ENCODE data around the gene BAAT. TPM values are rescaled to one million over a fixed set of nuclear protein-coding genes. Genes with fewer than 3 reads are reported as not detected.

BAAT gene
- total RNA-seq, 2 donors from 2014 or later: 0.07 TPM; not detected in 1

- H3K27ac Mint-ChIP-seq: no peak overlapping the region
- no peaks in the 10 kb centered on the region for H3K4me1 Mint-ChIP-seq (ENCODE audit: low read depth in 2 of 2)
- peaks cover 38% of the 10 kb centered on the region for H3K9me3 Mint-ChIP-seq
- ATAC-seq: no peak
- no peak overlapping the region for H3K4me3 Mint-ChIP-seq
- no peaks in the 10 kb centered on the region for H3K27me3 Mint-ChIP-seq
- peaks cover 65% of the 10 kb centered on the region for H3K36me3 Mint-ChIP-seq
- no peak for DNase-seq (ENCODE audit: low spot score)
These were observed 30.8 kb upstream of the BAAT start for GRCh38 chr9:101415578-101415977.

GRCh38 chr9:101414839-101415238, 30.0 kb upstream of the BAAT start:
- Mint-ChIP-seq H3K27me3 (no peaks in the 10 kb centered on the region), H3K9me3 (peaks cover 38% of the 10 kb centered on the region), H3K36me3 (peaks cover 71% of the 10 kb centered on the region), H3K27ac (no peak overlapping the region), H3K4me1 (ENCODE audit: low read depth in 2 of 2) (no peaks in the 10 kb centered on the region), H3K4me3 (no peak overlapping the region)
- ATAC-seq (no peak), DNase-seq (ENCODE audit: low spot score) (no peak)

DNA sequence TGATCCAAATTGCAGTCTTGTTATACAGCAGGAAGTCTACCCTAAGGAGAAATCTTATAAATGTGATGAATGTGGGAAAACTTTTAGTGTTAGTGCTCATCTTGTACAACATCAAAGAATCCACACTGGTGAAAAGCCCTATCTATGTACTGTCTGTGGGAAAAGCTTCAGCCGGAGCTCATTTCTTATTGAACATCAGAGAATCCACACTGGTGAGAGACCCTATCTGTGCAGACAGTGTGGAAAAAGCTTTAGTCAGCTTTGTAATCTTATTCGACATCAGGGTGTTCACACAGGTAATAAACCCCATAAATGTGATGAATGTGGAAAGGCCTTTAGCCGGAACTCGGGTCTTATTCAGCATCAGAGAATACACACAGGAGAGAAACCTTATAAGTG, 24.3 kb upstream of the BAAT start:
- peaks cover 3 to 7% of the 10 kb centered on the region in 2 donors for H3K4me1 Mint-ChIP-seq (ENCODE audit: low read depth in 2 of 2)
- DNase-seq (ENCODE audit: low spot score) (no peak), ATAC-seq (no peak)
- no peaks in the 10 kb centered on the region for H3K27me3 Mint-ChIP-seq
- H3K4me3 Mint-ChIP-seq: no peak overlapping the region
- H3K36me3 Mint-ChIP-seq: peaks cover 89% of the 10 kb centered on the region
- no peak overlapping the region for H3K27ac Mint-ChIP-seq
- peaks cover 36% of the 10 kb centered on the region for H3K9me3 Mint-ChIP-seq

DNA sequence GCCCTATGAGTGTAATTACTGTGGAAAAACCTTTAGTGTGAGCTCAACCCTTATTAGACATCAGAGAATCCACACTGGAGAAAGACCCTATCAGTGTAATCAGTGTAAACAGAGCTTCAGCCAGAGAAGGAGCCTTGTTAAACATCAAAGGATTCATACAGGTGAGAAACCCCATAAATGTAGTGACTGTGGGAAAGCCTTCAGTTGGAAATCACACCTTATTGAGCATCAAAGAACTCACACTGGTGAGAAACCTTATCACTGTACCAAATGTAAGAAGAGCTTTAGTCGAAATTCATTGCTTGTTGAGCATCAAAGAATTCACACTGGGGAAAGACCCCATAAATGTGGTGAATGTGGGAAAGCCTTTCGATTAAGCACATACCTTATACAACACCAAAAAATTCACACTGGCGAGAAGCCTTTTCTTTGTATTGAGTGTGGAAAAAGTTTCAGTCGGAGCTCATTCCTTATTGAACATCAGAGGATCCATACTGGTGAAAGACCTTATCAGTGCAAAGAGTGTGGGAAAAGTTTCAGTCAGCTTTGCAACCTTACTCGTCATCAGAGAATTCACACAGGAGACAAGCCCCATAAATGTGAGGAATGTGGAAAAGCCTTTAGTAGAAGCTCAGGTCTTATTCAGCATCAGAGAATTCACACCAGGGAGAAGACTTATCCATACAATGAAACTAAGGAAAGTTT, 23.7 kb upstream of the BAAT start:
- H3K4me1 Mint-ChIP-seq (ENCODE audit: low read depth in 2 of 2): peaks cover 5 to 12% of the 10 kb centered on the region in 2 donors
- H3K27me3 Mint-ChIP-seq: no peaks in the 10 kb centered on the region
- H3K36me3 Mint-ChIP-seq: peaks cover 89% of the 10 kb centered on the region
- H3K4me3 Mint-ChIP-seq: no peak overlapping the region
- H3K27ac Mint-ChIP-seq: no peak overlapping the region
- no peak for DNase-seq (ENCODE audit: low spot score)
- no peak for ATAC-seq
- H3K9me3 Mint-ChIP-seq: peaks cover 36% of the 10 kb centered on the region

DNA sequence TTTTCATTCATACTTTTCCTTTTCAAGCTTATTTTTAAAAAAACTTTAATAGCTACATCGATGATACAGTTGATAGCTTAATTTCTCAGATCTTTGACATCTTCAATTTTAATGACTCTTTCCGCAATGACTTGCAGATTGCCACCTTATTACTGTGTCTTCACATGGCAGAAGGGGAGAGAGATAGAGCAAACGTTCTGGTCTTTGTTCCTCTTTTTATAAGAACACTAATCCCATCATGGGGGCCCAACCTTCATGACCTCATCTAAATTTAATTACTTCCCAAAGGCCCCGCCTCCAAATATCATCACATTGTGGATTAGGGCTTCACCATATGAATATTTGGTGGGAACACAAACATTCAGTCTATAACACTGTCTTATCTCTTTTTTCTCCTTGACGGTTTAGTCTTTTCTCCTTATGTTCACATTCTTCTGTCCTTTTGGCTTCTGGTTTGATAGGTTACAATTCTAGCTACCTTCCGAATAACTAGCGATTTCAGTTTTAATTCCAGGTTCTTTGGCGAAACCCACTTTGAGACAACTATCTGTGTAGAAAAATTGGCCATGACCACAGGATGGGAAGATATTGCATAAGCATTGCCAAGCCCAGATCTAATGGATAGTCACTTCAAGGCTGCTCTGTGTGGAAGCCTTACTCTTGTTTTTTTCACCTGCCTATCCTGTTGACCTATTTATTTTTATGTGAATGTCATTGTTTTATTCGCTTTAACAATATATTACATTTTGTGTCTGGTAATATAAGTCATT, 18.9 kb upstream of the BAAT start:
- ATAC-seq: no peak
- no peaks in the 10 kb centered on the region for H3K27me3 Mint-ChIP-seq
- H3K9me3 Mint-ChIP-seq: peaks cover 19% of the 10 kb centered on the region
- peaks cover 83% of the 10 kb centered on the region for H3K36me3 Mint-ChIP-seq
- H3K27ac Mint-ChIP-seq: no peak overlapping the region
- H3K4me3 Mint-ChIP-seq: no peak overlapping the region
- no peak for DNase-seq (ENCODE audit: low spot score)
- H3K4me1 Mint-ChIP-seq (ENCODE audit: low read depth in 2 of 2): peaks cover 29 to 47% of the 10 kb centered on the region in 2 donors

DNA sequence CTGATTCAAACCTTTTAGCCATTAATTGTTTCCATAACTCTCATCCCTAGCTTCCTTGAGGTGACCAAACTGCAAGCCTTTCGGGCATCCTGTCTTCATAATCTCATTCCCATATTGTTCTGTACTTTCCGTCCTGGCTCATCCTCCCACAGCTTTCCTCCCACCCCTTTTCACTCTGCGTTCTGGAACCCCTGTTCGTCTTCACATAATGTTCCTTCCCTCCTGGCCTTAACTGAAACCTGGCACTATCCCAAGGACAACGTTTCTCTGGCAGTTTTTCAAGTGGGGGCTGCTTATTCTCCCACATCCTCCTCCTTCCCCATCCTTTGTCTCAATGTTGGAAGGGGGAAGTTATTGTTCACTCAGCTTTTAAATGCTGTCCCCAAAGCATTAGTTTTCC, 15.3 kb upstream of the BAAT start:
- no peaks in the 10 kb centered on the region for H3K27me3 Mint-ChIP-seq
- peak overlapping the region; percentile 94 for H3K4me3 Mint-ChIP-seq
- H3K36me3 Mint-ChIP-seq: peaks cover 56% of the 10 kb centered on the region
- H3K4me1 Mint-ChIP-seq (ENCODE audit: low read depth in 2 of 2): peaks cover 42 to 64% of the 10 kb centered on the region in 2 donors
- DNase-seq (ENCODE audit: low spot score) (no peak), ATAC-seq (no peak)
- peak overlapping the region; percentile 0 to 36 for H3K27ac Mint-ChIP-seq
- peaks cover 5% of the 10 kb centered on the region for H3K9me3 Mint-ChIP-seq

DNA sequence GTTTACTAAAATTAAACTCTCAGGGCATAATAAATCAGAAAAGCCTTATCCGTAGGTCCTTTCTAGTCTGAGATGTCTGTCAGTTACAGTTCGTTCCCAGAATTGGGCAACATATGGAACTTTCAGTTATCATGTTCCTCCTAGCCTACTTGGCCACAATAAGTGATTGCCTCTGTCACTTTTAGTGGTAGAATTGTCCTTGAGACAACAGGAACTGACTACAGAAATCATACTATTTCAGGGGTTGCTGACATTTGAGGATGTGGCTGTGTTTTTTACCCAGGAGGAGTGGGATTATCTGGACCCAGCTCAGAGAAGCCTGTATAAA, 14.8 kb upstream of the BAAT start:
- Mint-ChIP-seq H3K27ac (peak overlapping the region; percentile 87 to 96), H3K4me1 (ENCODE audit: low read depth in 2 of 2) (peaks cover 45 to 63% of the 10 kb centered on the region in 2 donors), H3K4me3 (peak overlapping the region; percentile 94), H3K27me3 (no peaks in the 10 kb centered on the region), H3K9me3 (peaks cover 4% of the 10 kb centered on the region), H3K36me3 (peaks cover 56% of the 10 kb centered on the region)
- DNase-seq (ENCODE audit: low spot score) (no peak), ATAC-seq (no peak)

DNA sequence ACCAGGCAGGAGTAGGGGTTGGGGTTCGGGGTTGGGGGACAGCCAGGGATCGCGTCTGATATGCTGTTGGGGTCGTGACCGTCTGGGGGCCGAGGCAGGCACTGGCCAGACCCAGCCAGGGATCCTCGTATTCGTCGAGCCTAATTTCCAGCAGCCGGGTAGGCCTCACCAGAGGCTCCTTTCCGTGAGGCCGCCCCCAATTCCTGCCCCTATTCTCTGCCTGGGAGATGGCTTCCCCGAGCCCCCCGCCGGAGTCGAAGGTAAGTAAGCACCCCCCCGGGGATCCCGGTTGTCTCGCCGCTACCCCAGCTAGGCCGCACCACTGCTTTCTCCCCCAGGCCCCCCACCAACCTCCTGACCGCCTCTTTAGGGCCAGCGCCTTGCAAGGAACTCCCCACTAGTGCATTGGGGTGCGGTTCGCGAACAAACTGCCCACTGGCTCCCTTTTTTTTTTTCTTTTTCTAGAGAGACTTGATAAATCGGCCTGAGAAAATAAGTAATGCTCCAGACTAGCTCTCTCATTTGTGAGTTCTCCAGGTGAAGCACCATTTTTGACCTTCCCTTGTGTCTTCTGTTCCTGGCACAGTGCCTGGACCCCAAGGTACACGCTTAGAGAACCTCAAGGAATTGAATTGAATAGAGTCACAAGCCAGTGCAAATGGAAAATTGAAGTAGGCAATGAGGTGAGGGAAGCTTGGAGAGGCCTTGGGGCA, 14.3 kb upstream of the BAAT start:
- H3K27ac Mint-ChIP-seq: peak overlapping the region; percentile 87 to 96
- DNase-seq (ENCODE audit: low spot score) (peak; percentile 61), ATAC-seq (no peak)
- H3K4me1 Mint-ChIP-seq (ENCODE audit: low read depth in 2 of 2): peaks cover 49 to 67% of the 10 kb centered on the region in 2 donors
- H3K36me3 Mint-ChIP-seq: peaks cover 56% of the 10 kb centered on the region
- peak overlapping the region; percentile 94 for H3K4me3 Mint-ChIP-seq
- H3K27me3 Mint-ChIP-seq: no peaks in the 10 kb centered on the region
- peaks cover 4% of the 10 kb centered on the region for H3K9me3 Mint-ChIP-seq

DNA sequence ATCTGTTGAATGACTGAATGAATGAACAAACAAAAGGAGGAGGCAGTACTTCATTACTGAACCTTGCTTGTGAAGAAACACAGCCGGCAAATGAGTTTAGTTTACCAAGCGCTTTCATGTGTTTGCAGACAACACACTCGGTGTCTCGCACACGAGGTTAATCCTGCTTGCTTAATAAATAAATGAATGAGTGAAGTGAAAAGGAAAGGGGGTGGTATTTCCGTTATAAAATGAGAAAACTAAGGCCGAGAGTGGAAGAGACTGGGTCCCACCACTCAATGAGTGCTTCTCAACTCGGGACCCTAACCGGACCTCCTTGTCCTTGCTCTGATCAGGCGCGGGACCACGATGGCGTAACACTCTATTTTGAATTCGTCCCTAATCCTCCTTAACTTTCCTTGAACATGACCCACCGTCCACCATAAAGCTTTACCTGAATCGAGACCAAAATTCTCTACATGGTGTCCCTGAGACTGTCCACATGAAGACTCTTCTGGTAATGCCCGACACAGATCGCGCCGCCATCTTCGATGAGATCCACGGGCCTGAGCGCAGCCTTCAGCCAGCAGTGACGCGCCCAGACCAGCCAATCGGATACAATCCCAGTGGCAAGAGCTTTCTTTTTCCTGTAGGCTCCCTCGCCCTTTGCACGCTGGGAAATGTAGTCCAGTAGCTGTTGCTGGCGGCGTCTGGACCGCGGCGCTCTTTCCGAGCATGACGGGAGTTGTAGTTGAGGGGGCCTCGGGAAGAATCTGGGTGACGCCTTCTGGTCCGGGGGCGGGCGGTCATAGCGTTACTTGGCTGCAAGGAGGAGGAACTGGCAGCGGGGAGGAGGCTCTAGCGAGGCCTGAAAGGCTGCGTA, 13.5 kb upstream of the BAAT start, which contains the start of the genes MRPL50 and ZNF189:
TSS of gene MRPL50 (minus strand) at position 551 of the 862 bp plus-strand sequence. CDS start at position 525, 26 bp downstream.
TSS of gene ZNF189 (plus strand) at position 784 of the 862 bp plus-strand sequence. CDS start 306 bp downstream, outside the sequence.
- ATAC-seq (peak; percentile 99), DNase-seq (ENCODE audit: low spot score) (peak; percentile 96)
- no peaks in the 10 kb centered on the region for H3K27me3 Mint-ChIP-seq
- peaks cover 48% of the 10 kb centered on the region for H3K36me3 Mint-ChIP-seq
- peaks cover 46 to 62% of the 10 kb centered on the region in 2 donors for H3K4me1 Mint-ChIP-seq (ENCODE audit: low read depth in 2 of 2)
- peak within 1 kb of the TSS; percentile 94 for H3K4me3 Mint-ChIP-seq
- H3K27ac Mint-ChIP-seq: peak within 1 kb of the TSS; percentile 87 to 96
- no peaks in the 10 kb centered on the region for H3K9me3 Mint-ChIP-seq

GRCh38 chr9:101397746-101398067, 12.9 kb upstream of the BAAT start:
- Mint-ChIP-seq H3K27me3 (no peaks in the 10 kb centered on the region), H3K9me3 (no peaks in the 10 kb centered on the region), H3K27ac (peak overlapping the region; percentile 87 to 96), H3K36me3 (peaks cover 48% of the 10 kb centered on the region), H3K4me1 (ENCODE audit: low read depth in 2 of 2) (peaks cover 41 to 61% of the 10 kb centered on the region in 2 donors), H3K4me3 (peak overlapping the region; percentile 94)
- DNase-seq (ENCODE audit: low spot score) (no peak), ATAC-seq (no peak)

DNA sequence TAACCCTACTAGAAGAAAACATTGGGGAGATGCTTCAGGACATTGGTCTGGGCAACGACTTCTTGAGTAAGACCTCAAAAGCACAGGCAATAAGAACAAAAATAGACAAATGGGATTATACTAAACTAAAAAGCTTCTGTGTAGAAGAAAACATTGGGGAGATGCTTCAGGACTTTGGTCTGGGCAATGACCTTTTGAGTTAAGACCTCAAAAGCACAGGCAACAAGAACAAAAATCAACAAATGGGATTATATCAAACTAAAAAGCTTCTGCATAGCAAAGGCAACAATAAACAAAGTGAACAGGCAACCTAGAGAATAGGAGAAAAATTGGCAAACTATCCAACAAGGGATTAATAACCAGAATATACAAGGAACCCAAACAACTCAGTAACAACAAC, 9.9 kb upstream of the BAAT start:
- H3K4me3 Mint-ChIP-seq: no peak overlapping the region
- no peaks in the 10 kb centered on the region for H3K9me3 Mint-ChIP-seq
- DNase-seq (ENCODE audit: low spot score) (no peak), ATAC-seq (no peak)
- H3K27ac Mint-ChIP-seq: no peak overlapping the region
- no peaks in the 10 kb centered on the region for H3K27me3 Mint-ChIP-seq
- peaks cover 41% of the 10 kb centered on the region for H3K36me3 Mint-ChIP-seq
- H3K4me1 Mint-ChIP-seq (ENCODE audit: low read depth in 2 of 2): peaks cover 34 to 54% of the 10 kb centered on the region in 2 donors

GRCh38 chr9:101393135-101393534, 8.3 kb upstream of the BAAT start:
- DNase-seq (ENCODE audit: low spot score) (no peak), ATAC-seq (no peak)
- no peaks in the 10 kb centered on the region for H3K27me3 Mint-ChIP-seq
- H3K4me1 Mint-ChIP-seq (ENCODE audit: low read depth in 2 of 2): peaks cover 34 to 49% of the 10 kb centered on the region in 2 donors
- no peak overlapping the region for H3K4me3 Mint-ChIP-seq
- no peaks in the 10 kb centered on the region for H3K9me3 Mint-ChIP-seq
- no peak overlapping the region for H3K27ac Mint-ChIP-seq
- peaks cover 41% of the 10 kb centered on the region for H3K36me3 Mint-ChIP-seq

DNA sequence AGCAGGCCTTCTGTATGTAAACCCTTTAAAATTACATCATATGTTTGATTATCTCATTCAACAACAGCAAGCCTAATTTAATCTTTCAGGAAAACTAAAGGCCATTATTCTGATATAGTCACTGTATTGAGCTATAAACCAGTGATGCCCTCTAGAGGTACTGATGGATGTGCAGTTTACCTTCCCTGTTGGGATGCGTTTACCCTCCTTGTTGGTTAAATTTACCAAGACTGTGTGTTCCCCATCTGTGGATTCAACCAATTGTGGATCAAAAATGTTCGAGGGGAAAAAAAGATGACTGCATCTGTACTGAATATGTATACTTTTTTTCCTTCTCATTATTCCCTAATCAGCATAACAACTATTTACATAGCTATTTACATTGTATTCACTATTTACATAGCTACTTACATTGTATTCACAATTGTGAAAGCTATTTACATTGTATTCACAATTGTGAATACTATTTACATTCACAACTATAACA, 3.7 kb upstream of the BAAT start:
- DNase-seq (ENCODE audit: low spot score) (no peak), ATAC-seq (no peak)
- H3K9me3 Mint-ChIP-seq: peaks cover 9% of the 10 kb centered on the region
- H3K27ac Mint-ChIP-seq: no peak overlapping the region
- H3K4me3 Mint-ChIP-seq: no peak overlapping the region
- no peaks in the 10 kb centered on the region for H3K27me3 Mint-ChIP-seq
- H3K4me1 Mint-ChIP-seq (ENCODE audit: low read depth in 2 of 2): peaks cover 12 to 22% of the 10 kb centered on the region in 2 donors
- H3K36me3 Mint-ChIP-seq: peaks cover 24% of the 10 kb centered on the region
